Astrocyte of the cerebellum (primary cell): Measurements from ENCODE around the gene SUPT20HL1.
"Not testable (repeated sequence)": the region's sequence is repeated elsewhere in the genome, so short reads cannot be mapped to it uniquely, and the experiment has no call there.

Experiments
- DNase-seq: peaks from one replicate; pipeline ENCODE4 v3.0.0-alpha.2; 2011; ENCODE audit warnings: low read depth
- H3K4me3 ChIP-seq: 2 replicates; pipeline ENCODE4 v1.5.1; 2011; ENCODE audit warnings: mild to moderate bottlenecking, low read depth, low read length, moderate library complexity
- CTCF ChIP-seq: IDR thresholded peaks from 2 replicates; pipeline ENCODE4 v1.5.1; 2012; ENCODE audit warnings: low read length, low read depth, moderate library complexity, mild to moderate bottlenecking; ENCODE audit errors: missing control alignments
- in situ Hi-C: cut with HindIII; loops from 2 replicates; pipeline ENCODE4 v1.10.0; 2017; ENCODE audit warnings: low sequenced_read_pairs

SUPT20HL1 gene

GRCh38 chrX:24360272-24360671 lies at the start of gene SUPT20HL1:
SUPT20HL1 (plus strand) TSS chrX:24360639; CDS start chrX:24362761, 2,122 bp downstream.
- no peak within 1 kb of the TSS for H3K4me3 ChIP-seq
- DNase-seq = no peak
- in situ Hi-C loops = no loop called here
- TF ChIP-seq CTCF = no peak

- in situ Hi-C loops, H3K4me3 ChIP-seq, DNase-seq: not testable (repeated sequence)
Observed at GRCh38 chrX:24310916-24311315, 49.5 kb upstream of the SUPT20HL1 start.

GRCh38 chrX:24311507-24312248 lies 48.8 kb upstream of the SUPT20HL1 start:
- in situ Hi-C loops, H3K4me3 ChIP-seq, DNase-seq: not testable (repeated sequence)

- in situ Hi-C loops, DNase-seq, H3K4me3 ChIP-seq: not testable (repeated sequence)
Observed at GRCh38 chrX:24312249-24312607, 48.2 kb upstream of the SUPT20HL1 start.

GRCh38 chrX:24314019-24314635 lies 46.3 kb upstream of the SUPT20HL1 start, which contains the start of gene SUPT20HL2:
SUPT20HL2 (minus strand) TSS chrX:24314069; CDS start chrX:24313315, 754 bp downstream.
- no peak for TF ChIP-seq CTCF
- no peak within 1 kb of the TSS for H3K4me3 ChIP-seq
- no peak for DNase-seq
- in situ Hi-C loops = no loop called here

GRCh38 chrX:24316111-24316510 lies 44.3 kb upstream of the SUPT20HL1 start:
- no peak overlapping the region for H3K4me3 ChIP-seq
- DNase-seq = no peak
- no peak for TF ChIP-seq CTCF
- in situ Hi-C loops = no loop called here

GRCh38 chrX:24317567-24317966 lies 42.9 kb upstream of the SUPT20HL1 start:
- in situ Hi-C loops = no loop called here
- no peak overlapping the region for H3K4me3 ChIP-seq

More at GRCh38 chrX:24317567-24317966, 42.9 kb upstream of the SUPT20HL1 start:
- DNase-seq = no peak
- TF ChIP-seq CTCF = no peak
